Measurements from ENCODE around the gene PRKAA1. TPM values are rescaled to one million over a fixed set of nuclear protein-coding genes. Genes with fewer than 3 reads are reported as not detected.
A peak's percentile ranks its signal among the peaks of the same experiment; 100 is the strongest.

The PRKAA1 gene
- total and polyA plus RNA-seq, 2 of the 13 experiments (the other 11 are each of a cell fraction or from before 2014, with no cell fraction given) = 36.6 to 58.0 TPM

GRCh38 chr5:40797273-40798011, 732 bp downstream of the PRKAA1 start (continued):
- TF ChIP-seq UBTF (CRISPR knock-in tag; IDR thresholded peaks at IDR 0.05) (peak; percentile 69), NFE2 (CRISPR knock-in tag; IDR thresholded peaks at IDR 0.05) (no peak), ZFP82 (CRISPR knock-in tag; IDR thresholded peaks at IDR 0.05; ENCODE audit: borderline replicate concordance) (no peak), ATAD3A (CRISPR knock-in tag; IDR thresholded peaks at IDR 0.05) (no peak), ZSCAN9 (CRISPR knock-in tag; IDR thresholded peaks at IDR 0.05; ENCODE audit: borderline replicate concordance) (no peak), ZNF646 (CRISPR knock-in tag; IDR thresholded peaks at IDR 0.05) (no peak), ZSCAN12 (CRISPR knock-in tag; IDR thresholded peaks at IDR 0.05) (no peak), NFIB (CRISPR knock-in tag; IDR thresholded peaks at IDR 0.05; ENCODE audit: borderline replicate concordance) (no peak), SUZ12 (IDR thresholded peaks at IDR 0.05; ENCODE audit: low read depth, low read length) (no peak), BRD4 (CRISPR knock-in tag; IDR thresholded peaks at IDR 0.05) (no peak), ZNF747 (CRISPR knock-in tag; IDR thresholded peaks at IDR 0.05; ENCODE audit: borderline replicate concordance) (no peak), PRDM4 (CRISPR knock-in tag; IDR thresholded peaks at IDR 0.05; ENCODE audit: borderline replicate concordance) (no peak), ZMAT5 (CRISPR knock-in tag; IDR thresholded peaks at IDR 0.05; ENCODE audit: borderline replicate concordance, low read depth) (no peak), SMARCE1 (IDR thresholded peaks at IDR 0.05; ENCODE audit: borderline replicate concordance) (no peak), ZSCAN22 (CRISPR knock-in tag; IDR thresholded peaks at IDR 0.05) (no peak)

Data from HepG2 (cell line).